Activated T-helper 9 cell treated with anti-CD3 and anti-CD28 coated beads, Interleukin-2, amount 50 U/mL, for 16 hours (primary cell): ENCODE data around the gene BCL11B.

Experiments
- DNase-seq: peaks from one replicate; pipeline ENCODE4 v3.0.0-alpha.2; 2020; ENCODE audit warnings: low read depth

Gene BCL11B

DNA sequence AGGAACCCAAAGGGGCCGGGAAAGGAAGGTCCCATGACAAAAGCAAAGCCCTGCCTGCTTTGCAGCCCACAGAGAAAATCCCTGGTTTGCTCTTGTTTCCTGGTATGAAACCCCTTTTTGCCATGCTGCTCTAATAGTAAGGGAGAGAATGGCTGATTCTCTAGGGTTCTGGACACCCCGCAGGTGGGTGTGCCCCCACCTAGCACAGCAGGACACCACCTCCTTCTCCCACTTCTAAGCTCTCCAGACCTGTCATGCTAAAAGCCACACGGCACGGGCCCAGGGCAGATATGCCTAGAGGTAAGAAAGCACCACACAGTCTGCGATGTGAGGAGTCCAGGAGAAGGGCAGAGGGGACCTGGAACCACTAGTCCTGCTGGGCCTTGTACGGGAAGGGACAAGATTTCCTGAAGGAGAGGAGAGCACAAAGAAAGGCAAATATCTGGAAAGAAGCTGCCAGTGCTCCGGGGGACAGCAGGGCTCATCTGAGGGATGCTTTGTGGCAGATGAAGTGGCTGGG is 113.3 kb downstream of the BCL11B start:
- DNase-seq, result no peak

DNA sequence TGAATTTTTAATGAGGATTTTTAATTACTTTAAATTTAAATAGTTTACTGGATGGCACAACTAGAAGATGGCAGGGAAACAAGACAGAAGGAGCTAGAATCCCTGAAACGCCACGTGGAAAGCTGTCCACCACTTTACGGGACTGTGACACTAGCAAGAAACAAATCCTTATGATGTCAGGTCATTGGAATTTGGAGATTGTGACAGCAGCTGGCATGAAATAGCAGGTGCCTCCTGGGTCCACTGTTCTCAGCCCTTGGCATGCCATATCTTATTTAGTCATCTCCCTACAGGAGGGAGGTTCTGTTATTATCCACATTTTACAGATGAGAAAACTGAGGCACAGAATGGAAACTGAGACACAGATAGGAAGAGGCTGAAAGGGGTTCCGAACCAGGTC is 113.8 kb downstream of the BCL11B start:
- no peak for DNase-seq

DNA sequence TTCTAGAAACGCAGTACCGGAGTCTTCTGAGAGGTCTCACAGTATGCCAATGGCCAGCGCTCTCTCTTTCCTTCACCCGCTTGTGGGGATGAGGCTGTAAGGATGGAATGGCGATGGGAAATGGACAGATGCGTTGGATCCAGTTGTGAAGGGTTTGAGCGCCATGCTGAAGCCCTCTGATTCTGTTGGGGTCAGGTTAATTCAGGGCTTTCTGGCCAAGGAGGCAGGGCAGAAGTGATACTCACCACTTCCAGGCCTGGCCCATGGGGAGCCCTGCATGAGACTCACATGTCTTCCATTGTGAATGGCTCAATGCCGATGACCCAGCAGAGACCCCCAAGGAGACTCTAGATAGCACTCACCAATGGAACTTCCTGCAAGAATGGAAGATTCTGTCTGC is 114.3 kb downstream of the BCL11B start:
- no peak for DNase-seq

DNA sequence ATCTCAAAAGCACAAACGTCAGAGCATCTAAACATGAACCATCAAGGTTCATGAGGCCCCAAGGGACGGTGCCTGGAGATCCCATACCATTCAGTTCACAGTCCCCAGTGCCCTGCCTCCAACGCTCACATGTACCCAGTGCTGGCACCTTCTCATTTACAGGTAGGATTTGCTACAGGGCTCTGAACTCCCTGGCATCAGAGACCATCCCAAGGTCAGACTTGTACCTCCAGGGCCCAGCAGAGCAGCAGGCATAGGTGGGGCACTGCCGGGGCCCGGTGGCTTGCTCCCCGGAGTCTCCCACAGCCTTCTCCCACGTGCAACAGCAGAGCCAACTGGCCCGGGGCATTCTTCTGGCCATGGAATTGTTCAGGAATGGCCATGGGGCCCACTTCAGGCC is 114.8 kb downstream of the BCL11B start:
- no peak for DNase-seq

DNA sequence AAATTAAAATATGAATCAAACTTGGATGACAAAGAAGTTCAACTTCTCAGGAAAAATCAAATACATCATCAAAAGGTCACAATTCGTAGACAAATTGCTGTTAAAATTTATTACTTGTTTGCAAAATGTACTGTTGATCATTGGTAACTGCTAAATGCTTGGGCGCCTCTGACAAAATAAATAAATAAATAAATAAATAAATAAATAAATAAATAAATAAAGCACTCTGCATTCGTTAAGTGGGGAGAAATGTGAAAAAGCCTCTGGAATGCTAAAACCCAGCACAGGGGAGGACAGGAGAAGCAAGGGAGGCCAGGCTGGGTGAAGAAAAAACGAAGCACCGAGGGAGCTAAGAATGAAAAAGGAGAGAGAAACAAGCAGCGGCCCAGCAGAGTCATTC is 115.2 kb downstream of the BCL11B start:
- no peak for DNase-seq

DNA sequence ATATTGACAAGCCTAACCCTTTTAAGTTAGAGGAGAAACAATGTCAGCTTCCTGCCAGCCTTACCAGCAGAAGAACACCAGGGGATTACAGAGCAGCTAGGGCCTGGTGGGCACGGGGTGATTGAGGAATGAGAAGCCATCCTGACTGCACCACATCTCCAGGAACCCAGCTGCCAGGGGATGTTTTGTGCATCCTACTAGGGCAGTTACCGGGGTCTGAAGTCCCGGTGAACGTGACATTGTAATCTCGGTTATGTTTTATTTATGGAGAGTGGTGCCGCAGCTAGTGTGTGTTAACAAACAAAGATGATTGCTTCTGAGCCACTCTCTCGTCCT is 115.9 kb downstream of the BCL11B start:
- no peak for DNase-seq

DNA sequence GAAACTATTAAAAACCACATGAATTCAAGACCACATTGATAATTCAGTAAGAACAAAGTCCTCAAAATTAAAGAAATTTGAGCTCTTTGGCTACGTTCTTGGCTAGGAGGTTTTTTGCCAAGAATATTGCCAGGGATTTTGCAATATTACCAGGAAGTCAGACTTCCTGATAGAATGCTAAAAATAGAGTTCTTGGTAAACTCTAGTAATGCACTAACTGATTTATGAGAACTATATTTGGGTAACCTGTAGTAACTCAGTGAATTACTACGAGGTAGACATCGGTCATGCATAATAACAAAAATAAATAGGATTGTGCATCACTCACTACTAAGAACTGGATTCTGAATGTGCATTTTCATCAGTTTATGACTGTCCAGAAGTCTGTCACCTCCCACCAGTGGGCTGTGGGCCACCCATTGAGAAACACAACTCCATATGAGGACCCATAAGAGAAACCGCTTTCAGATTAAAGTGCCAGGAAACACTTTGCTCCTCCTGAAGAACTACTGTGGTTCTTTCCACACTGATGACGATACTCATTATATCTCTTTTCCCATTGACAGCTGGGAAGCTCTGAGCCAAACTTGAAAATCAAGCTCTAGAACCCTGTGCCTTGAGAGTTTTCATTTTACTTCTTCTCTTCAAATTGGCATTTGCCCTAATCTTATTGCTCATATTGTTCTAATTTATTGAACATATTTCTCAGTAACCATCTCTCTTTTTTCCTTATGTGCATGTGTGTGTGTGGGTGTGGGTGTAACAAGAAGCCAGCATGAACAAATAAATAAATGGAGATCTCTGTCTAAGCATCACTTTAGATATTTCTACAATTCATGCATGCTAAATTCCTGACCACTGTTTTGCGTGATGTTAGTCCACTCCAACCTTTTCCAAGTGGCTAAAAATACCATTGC is 116.6 kb downstream of the BCL11B start:
- no peak for DNase-seq

DNA sequence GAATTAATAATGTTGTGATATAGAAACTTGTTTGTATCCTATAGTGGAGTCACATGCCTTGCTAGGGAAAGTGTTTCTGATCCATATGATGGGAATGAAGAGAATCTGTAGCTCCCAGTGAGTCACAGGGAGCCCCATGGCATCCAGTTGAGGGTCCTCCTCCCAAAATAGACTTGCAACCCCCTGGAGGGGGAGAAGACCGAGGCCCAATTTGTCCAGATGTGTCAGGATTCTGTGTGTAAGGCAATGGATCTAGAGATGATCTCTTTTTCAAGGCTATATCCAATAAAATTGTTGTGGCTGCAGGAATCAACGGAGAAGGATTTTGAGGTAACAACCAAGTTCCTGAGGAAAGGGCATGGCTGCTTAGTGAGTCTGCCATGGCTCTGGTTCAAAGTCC is 121.8 kb downstream of the BCL11B start:
- DNase-seq, result no peak

DNA sequence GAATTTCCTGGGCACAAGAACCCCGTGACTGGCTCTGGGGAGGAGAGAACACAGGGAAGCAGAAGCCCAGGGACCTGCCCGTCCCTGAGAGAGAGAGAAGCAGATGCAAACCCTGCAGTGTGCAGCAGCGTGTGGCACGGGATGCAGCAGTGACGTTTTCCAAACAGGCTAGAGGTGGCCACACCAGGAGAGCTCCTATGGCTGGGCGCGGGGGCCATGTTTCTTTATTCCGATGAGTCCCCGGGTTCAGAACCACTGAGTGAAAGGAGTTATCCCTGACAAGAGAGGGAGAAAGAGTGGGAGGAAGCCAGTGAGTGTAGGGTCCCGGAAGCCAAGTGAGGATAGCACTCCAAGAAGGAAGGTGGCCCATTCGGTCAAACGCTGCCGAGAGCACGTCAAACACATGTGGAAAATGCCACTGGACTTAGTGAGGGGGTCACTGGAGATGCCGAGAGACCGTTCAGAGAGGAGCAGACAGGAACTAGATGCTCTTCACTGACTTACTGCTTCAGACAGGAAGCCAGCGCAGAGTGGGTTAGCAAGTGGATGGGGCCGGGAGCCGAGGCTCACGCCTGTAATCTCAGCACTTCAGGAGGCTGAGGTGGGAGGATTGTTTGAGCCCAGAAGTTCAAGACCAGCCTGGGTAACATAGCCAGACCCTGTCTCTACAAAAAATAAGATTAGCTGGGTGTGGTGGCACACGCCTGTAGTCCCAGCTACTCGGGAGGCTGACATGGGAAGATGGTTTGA is 123.0 kb downstream of the BCL11B start:
- no peak for DNase-seq

DNA sequence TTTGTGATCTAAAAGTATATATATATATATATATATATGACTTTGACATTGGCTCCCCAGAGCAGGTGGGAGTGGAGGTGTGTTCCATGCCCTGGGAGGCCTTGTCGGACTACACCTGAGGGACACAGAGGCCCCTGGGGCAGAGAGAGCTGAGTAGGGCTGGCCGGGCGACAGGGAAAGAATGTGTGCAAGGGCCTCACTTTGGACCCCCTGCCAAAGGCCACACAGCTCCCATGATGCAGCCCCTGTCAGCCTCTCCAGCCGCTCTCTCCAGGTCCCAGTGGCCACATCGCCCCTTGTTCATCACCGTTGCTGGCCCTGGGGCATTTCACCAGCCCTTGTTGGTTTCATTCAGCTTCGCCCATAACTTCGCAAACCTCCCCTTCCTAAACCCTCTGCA is 123.9 kb downstream of the BCL11B start:
- DNase-seq, result no peak

DNA sequence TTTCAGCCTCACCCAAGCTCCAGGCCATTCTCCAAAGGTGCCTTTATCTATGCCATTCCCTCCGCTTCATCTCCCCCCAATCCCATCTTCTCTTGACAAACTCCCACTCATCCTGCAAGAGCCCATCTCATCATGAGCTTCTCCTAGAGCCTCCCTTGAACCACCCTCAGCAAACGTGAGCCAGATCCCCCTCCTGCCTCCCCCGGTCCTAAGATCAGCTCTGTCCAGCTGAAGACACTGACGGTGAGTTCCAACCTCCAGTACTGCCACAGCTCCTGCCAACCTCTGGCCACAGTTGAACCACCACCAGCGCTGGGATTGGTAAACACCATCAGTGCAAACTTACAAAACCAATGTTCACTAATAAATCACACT is 124.6 kb downstream of the BCL11B start:
- no peak for DNase-seq

DNA sequence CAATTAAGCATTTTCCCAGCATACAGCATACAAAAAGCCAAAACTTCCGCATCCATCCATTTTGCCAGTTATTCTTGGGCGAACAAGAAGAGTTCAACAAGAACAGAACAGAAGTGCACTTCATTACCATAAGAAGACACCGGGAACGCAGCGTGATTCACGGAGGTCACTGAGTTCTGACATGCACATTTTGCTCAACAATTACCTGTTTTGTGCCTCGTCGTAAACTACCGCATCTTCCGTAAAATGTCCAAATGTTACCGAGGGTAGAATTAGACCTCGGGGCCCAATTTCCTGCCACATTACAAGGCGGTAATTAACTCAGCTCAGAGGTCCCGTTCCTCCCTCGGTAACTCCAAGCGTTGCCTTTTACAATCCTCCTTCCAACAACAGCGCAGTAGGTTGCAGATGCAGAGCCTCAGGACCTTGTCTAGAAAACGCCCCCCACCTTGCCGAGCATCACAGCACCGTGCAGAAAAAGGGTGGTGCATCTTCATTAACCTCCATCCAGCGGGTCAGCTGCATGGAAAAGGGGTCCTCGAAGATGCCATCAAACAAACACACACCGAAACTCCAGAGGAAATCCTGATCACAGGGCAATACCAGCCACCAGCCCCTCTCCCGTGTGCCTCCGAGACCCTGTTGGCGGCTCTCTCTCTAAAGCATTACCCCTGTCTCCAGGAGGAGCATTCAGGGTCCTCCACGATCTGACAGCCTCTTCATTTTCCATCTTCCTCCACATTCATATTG is 125.2 kb downstream of the BCL11B start:
- no peak for DNase-seq

DNA sequence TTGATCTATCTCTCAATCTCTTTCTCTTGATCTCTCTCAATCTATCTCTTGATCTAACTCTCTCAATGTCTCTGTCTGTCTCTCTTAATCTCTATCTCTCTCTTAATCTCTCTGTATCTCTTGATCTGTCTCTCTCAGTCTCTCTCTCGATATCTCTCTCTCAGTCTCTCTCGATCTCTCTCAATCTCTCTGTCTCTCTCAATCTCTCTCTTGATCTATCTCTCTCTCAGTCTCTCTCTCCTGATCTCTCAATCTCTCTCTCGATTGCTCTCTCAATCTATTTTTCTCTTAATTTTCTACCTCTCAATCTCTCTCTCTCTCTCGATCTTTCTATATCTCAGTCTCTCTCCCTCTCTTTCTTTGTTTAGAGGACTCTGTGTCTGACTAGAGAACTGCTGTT is 126.7 kb downstream of the BCL11B start:
- no peak for DNase-seq

DNA sequence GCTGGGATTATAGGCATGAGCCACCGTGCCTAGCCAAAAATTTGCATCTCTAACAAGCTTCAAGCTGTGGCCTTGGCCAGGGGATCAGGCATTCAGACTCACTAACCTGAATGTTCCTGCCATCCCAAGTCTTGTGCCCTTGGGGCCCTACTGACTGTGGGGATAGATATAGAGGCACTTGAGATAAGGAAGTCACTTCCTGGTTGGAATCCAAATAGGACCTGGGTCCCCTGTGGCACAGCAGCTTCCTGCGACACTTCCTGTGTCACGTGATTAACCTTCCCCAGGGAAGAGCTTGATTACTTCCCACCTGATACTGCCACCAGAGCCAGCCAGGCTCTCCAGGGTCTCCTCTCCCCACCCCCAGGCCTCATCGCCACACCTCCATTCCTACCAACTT is 128.2 kb downstream of the BCL11B start:
- no peak for DNase-seq

DNA sequence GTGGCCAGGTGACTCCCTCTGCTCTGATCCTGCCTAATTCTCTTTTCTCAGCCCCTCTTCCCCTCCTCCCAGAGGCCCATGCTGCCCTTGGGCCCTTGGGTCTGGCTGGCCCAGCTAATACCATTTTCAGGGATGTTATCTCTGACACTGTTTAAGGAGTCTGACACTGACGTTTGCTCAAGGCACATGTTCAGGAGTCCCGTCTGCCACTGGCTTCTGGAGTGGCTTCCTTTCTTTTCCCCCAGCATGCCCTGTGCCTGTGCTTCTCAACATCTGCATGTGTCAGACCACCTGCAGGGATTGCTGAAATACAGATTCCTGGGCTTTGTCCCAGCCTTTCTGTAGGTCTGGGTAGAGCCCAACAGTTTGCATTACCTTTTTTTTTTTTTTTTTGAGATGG is 128.9 kb downstream of the BCL11B start:
- DNase-seq, result no peak

DNA sequence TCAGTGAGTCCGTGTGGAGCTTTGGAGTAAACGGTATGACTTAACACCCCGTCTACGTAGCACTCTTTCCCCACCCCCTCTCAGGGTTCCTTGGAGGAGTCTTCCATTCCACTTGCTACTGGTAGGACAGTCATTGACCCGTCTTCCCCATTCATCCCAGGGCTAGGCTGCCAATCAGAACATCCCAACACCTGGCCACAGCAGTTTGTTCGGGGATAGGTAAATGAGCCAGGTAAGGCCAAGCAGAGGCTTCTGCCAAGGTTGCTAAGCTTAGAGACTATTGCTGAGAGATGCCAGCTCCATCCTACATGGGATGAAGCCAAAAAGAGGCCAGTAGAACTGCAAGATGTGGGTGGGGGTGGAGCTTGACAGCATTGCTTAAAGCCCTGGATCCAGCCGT is 130.8 kb downstream of the BCL11B start:
- no peak for DNase-seq

DNA sequence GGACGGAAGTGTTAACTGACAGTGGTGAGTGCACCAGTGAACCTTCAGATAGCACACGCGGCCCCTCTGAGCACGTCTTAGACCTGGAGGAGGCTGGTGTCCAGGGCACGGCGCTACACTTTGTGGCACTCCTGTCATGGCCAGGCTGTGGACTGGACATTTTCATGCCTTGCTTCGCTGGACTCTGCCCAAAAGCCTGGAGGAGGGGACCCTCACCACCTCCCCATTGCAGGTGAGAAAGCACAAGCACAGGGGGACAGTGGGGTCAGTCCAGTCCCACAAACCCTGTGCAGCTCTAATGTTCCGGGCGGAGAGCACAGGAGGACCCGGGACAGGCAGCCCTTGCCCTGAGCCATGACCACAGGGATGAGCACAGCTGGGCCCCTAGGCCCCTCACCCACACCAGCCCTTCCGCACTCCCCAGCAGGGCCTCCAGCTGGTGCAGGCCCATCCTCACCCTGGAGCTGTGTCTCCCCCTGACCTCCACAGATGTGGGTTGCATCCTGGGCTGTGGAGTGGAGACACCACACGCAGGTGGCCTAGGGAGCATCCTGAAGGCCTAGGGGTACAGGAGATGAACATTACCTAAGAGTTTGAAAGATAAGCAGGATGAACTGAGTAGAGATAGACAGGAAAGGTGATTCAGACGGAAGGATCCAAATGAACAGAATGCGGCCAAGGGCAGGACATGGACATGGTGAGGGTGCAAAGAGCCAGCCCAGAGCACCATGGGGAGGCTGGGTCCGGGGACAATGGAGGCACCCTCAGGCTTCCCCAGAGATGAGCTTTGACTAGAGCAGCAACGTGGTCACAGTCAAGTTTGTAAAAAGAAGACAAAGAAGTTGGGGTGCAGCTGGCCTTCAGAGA is 132.8 kb downstream of the BCL11B start:
- DNase-seq, result no peak

DNA sequence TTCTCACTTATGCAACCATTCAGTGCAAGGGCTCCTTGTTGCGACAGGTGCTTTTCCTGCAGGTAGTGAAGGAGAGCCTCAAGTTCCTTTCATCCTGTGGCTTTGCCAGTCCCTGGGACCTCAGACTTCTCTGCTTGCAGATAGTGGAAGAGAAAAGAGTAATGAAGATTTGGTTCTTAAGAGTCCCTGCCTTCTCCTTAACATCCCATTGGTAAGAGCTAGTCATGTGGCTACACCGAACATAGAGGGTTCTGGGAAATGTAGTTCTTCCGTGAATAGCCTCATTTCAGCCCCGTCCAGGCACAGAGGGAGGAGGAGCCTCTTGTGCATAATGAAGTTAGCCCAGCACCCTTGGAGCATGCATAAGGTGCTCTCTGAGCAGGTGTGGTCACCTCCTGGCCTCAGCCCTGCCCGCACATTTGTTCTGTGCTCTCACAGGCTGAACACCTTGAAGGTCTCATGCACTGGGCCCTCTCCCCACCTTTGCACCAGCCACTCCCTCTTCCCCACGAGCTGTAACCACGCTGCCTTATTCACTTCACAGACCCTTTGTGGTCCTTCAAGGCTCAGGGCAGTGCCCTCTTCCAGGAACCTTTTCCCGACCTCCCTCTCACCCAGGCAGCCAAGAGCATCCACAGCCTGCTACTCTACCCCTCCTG is 134.0 kb downstream of the BCL11B start:
- DNase-seq, result no peak

DNA sequence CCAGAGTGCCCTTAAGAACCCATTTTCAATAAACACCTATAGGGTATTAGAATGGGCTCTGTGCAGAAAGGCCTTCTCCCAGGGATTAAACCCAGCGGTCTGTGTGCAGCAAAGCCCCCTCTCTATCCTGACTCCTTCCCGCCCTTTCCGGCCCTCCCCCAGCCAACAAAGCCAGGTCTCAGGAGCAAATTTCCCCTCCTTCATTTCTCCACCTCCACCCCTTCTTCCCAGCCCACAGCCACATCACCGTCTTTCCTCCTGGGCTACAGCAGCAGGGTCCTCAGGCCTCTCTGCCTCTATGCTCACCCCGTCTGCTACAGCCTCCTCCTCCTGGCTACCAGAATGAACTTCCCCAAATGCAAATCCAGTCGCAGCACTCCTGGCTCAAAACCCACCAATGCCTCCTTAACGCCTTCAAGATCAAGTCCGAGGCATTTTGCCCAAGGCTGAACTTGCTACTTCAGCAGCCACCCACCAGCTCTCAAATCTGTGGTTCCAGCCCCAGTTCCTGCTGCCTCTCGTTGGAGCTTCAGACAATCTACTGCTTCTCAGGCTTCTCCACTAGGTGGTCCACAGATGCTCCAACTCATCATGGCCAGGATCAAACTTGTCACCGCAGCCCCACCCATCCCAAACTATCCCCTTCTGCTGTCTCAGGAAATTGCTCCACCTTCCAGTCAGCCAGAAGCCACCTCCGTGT is 134.8 kb downstream of the BCL11B start:
- DNase-seq, result no peak

DNA sequence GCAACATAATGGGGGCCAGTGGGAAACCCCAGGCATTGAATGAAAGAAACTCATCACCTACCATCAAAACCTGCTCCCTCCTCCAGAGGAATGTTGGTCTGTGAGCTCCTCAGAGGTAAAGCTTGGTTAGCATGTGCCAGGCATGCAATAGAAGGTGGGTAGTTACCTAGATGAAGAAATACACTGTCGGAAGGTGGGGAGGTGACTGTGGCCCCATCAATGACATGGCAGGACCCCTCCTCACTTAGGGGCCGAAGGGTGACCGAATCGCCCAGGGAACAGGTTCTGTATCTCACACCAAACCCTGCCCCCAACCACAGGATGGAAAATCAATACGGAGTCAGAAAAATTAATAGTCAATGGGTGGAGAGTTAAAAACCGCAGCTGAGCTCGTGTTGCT is 135.6 kb downstream of the BCL11B start:
- DNase-seq, result no peak

DNA sequence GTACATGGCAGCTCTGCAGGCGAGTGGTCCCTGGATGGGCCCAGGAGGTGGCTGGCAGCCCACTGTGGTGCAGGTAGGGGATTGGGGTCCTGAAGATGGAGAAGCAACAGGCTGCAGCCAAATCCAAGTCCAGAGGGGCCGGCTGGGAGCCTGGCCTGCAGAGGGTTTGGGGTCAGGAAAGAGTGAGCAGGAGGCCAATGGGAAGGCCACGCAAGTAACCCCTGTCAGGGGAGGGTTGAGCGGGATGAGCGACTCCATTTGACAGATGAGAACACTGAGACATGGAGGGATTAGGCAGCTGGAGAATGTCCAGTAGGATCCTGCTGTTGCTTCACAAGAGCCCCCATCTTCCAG is 136.0 kb downstream of the BCL11B start:
- DNase-seq, result no peak
